PC-3 (cell line): ENCODE measurements around the gene APELA.

Experiments used
- EZH2 ChIP-seq: fragments of 300-600 bp; sonication (generic); IDR thresholded peaks from one replicate; pipeline ENCODE4 v1.6.1; 2017; ENCODE audit warnings: antibody characterized with exemption, mild to moderate bottlenecking, low read length; ENCODE audit not compliant: unreplicated experiment
- TF ChIP-seq, protein P1 (sequence below): fragments of 300-600 bp; sonication (generic); conservative IDR thresholded peaks from 2 replicates; pipeline ENCODE4 v1.5.1; 2017; ENCODE audit warnings: antibody characterized with exemption, low read depth, mild to moderate bottlenecking, low read length

GRCh38 chr4:164872481-164872880 is 4.5 kb upstream of the APELA start:
- TF ChIP-seq, protein P1, sequence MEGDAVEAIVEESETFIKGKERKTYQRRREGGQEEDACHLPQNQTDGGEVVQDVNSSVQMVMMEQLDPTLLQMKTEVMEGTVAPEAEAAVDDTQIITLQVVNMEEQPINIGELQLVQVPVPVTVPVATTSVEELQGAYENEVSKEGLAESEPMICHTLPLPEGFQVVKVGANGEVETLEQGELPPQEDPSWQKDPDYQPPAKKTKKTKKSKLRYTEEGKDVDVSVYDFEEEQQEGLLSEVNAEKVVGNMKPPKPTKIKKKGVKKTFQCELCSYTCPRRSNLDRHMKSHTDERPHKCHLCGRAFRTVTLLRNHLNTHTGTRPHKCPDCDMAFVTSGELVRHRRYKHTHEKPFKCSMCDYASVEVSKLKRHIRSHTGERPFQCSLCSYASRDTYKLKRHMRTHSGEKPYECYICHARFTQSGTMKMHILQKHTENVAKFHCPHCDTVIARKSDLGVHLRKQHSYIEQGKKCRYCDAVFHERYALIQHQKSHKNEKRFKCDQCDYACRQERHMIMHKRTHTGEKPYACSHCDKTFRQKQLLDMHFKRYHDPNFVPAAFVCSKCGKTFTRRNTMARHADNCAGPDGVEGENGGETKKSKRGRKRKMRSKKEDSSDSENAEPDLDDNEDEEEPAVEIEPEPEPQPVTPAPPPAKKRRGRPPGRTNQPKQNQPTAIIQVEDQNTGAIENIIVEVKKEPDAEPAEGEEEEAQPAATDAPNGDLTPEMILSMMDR: no peak
- TF ChIP-seq EZH2: no peak
